Measurements from ENCODE around the gene KRTAP5-7. TPM values are rescaled to one million over a fixed set of nuclear protein-coding genes. Genes with fewer than 3 reads are reported as not detected.

KRTAP5-7 gene
- total RNA-seq, 1 donor from 2014 or later, result not detected

DNA sequence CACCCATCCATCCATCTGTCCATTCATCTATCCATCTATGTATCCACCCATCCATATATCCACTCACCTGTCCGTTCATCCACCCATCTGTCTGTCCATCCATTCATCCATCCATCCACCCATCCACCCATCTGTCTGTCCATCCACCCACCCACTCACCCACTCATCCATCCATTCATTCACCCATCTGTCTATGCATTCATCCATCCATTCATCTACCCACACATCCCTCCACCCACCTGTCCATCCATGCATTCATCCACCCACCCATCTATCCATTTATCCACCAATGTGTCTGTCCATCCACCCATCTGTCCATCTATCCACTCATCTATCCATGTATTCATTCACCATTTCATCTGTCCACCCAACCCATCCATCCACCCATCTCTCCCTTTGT is 40.7 kb upstream of the KRTAP5-7 start:
- Mint-ChIP-seq H3K27ac (ENCODE audit: unreplicated experiment) (peak overlapping the region; percentile 30), H3K9me3 (peaks cover 5% of the 10 kb centered on the region), H3K4me3 (no peak overlapping the region), H3K36me3 (ENCODE audit: low read depth) (peaks cover 37% of the 10 kb centered on the region), H3K4me1 (peaks cover 13% of the 10 kb centered on the region), H3K27me3 (ENCODE audit: low read depth) (no peaks in the 10 kb centered on the region)
- no peak for DNase-seq (ENCODE audit: low read depth, low spot score)
- TF ChIP-seq, protein P1, sequence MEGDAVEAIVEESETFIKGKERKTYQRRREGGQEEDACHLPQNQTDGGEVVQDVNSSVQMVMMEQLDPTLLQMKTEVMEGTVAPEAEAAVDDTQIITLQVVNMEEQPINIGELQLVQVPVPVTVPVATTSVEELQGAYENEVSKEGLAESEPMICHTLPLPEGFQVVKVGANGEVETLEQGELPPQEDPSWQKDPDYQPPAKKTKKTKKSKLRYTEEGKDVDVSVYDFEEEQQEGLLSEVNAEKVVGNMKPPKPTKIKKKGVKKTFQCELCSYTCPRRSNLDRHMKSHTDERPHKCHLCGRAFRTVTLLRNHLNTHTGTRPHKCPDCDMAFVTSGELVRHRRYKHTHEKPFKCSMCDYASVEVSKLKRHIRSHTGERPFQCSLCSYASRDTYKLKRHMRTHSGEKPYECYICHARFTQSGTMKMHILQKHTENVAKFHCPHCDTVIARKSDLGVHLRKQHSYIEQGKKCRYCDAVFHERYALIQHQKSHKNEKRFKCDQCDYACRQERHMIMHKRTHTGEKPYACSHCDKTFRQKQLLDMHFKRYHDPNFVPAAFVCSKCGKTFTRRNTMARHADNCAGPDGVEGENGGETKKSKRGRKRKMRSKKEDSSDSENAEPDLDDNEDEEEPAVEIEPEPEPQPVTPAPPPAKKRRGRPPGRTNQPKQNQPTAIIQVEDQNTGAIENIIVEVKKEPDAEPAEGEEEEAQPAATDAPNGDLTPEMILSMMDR (conservative IDR thresholded peaks at IDR 0.05), result no peak

DNA sequence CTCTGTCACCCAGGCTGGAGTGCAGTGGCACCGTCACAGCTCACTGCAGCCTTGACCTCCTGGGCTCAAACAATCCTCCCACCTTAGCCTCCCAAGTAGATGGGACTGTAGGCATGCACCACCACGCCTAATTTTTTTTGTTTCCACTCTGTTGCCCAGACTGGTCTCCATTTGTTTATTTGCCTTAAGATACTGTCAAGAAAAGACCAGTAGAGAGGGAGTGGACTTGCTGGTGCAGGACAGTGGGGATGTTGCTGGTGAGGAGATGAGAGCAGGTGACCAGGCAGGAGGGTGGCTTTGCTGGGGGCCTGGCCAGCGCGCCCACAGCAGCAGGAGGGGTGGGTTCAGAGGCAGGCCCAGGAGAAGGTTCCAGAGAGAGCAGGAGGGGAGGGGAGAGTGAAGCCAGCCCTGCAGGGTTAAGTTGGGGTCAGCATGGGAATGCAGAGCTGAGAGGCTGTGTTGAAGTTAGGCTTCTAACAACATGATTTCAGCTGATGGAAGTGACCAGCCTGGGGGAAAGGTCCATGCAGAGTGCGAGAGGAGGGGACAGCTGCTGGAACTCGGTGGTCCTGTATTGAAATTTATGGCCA is 38.3 kb upstream of the KRTAP5-7 start:
- DNase-seq (ENCODE audit: low read depth, low spot score), result no peak
- H3K36me3 Mint-ChIP-seq (ENCODE audit: low read depth), result peaks cover 27% of the 10 kb centered on the region
- H3K4me3 Mint-ChIP-seq, result no peak overlapping the region
- H3K27ac Mint-ChIP-seq (ENCODE audit: unreplicated experiment), result no peak overlapping the region
- TF ChIP-seq, protein P1 (conservative IDR thresholded peaks at IDR 0.05), result no peak
- H3K9me3 Mint-ChIP-seq, result peaks cover 5% of the 10 kb centered on the region
- peaks cover 13% of the 10 kb centered on the region for H3K4me1 Mint-ChIP-seq
- H3K27me3 Mint-ChIP-seq (ENCODE audit: low read depth), result no peaks in the 10 kb centered on the region

DNA sequence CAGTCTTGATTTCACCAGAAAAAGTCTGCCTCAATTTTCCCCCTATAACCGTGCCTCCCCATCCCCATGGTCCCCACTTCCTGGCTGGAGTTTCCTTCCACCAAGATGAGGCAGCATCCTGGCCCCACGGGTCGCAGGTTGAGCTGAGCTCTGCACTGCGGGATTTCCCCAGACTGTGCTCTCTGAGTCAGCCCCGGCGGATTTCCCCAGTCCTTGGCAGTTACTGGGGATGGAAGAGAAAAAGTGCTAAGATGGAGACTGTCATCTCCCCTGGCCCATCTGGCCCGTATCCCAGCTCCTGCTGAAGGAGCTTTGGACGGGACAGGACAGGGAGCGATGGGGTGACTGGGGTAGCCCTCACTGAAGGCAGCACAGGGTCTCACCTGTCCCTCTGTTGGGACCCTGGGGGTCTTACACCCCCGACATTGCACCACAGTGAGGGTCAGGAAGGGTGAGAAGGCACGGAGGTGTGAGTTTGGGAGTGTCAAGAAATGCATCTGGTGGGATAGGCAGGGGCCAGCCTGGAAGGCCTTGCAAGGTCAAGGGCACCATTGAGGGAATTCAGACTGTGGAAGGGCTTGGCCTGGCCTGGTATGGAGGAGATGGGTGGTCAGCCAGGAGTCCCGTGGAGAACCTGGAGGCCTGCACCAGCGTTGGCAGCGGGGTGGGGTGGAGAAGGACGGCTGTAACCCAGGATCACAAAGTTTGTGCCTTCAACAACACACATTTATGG is 37.6 kb upstream of the KRTAP5-7 start:
- Mint-ChIP-seq H3K27ac (ENCODE audit: unreplicated experiment) (peak overlapping the region; percentile 6), H3K4me3 (no peak overlapping the region), H3K36me3 (ENCODE audit: low read depth) (peaks cover 26% of the 10 kb centered on the region), H3K27me3 (ENCODE audit: low read depth) (no peaks in the 10 kb centered on the region), H3K4me1 (peaks cover 13% of the 10 kb centered on the region), H3K9me3 (peaks cover 5% of the 10 kb centered on the region)
- no peak for DNase-seq (ENCODE audit: low read depth, low spot score)
- TF ChIP-seq, protein P1 (conservative IDR thresholded peaks at IDR 0.05), result no peak

DNA sequence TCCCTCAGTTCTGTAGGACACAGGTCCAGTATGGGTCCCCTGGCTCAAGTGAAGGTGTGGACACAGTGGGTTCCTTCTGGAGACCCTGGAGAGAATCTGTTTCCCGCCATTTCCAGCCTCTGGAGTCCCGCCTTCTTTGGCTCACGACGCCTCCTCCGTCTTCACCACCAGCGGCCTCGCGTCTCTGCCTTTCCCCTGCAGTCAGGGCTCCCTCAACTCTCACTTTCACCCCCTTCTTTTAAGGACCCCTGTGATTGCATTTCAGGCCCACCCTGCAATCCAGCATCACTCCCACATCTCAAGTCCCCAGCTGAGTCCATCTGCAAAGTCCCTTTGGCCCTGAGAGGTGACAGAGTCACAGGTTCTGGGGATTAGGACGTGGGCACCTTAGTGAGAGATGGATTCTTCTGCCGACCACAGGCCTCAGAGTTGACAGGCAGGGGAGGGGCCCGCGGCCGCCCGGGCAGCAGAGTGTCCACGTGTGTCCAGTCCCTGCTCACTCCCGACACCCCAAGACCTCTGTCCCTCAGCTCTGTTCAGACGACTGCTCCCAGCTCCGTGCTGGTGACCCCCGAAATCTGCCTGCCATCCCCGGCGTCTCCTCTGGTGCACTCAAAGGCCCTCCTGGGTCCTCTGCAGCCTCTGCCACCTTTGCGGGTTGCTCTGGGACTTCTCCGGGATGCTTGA is 36.9 kb upstream of the KRTAP5-7 start:
- Mint-ChIP-seq H3K4me3 (no peak overlapping the region), H3K9me3 (peaks cover 5% of the 10 kb centered on the region), H3K4me1 (peaks cover 13% of the 10 kb centered on the region), H3K27ac (ENCODE audit: unreplicated experiment) (no peak overlapping the region), H3K36me3 (ENCODE audit: low read depth) (peaks cover 25% of the 10 kb centered on the region), H3K27me3 (ENCODE audit: low read depth) (no peaks in the 10 kb centered on the region)
- TF ChIP-seq, protein P1 (conservative IDR thresholded peaks at IDR 0.05), result no peak
- no peak for DNase-seq (ENCODE audit: low read depth, low spot score)

DNA sequence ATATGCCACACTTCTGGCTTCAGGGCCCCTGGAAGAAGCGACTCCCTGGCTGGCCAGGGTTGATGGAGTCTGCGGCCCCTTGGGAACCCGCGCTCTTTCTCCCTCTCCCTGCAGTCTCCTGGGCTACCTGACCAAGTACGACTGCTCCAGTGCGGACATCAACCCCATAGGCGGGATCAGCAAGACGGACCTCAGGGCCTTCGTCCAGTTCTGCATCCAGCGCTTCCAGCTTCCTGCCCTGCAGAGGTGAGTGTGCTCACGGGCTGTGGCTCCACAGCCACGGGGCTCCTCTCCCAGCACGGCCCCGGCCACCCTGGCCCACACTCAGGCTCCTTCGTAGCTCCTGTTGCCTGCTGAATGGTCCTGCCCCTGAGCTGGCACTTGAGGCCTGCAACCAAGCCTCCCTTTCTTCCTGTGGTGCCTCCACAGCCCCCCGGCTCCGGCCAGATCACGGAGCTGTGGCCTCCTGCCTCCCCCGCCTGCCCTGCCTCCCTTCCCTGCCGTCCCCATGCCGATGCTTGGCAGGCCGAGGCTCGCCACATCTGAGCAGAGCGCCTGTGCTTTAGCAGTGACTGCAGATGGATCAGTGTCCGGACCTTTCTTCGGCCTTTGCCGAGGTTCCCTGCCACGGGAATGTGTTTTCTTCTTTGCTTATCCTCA is 36.2 kb upstream of the KRTAP5-7 start:
- no peak for DNase-seq (ENCODE audit: low read depth, low spot score)
- H3K27ac Mint-ChIP-seq (ENCODE audit: unreplicated experiment), result peak overlapping the region; percentile 88
- H3K36me3 Mint-ChIP-seq (ENCODE audit: low read depth), result peaks cover 26% of the 10 kb centered on the region
- no peak overlapping the region for H3K4me3 Mint-ChIP-seq
- no peaks in the 10 kb centered on the region for H3K27me3 Mint-ChIP-seq (ENCODE audit: low read depth)
- TF ChIP-seq, protein P1 (conservative IDR thresholded peaks at IDR 0.05), result no peak
- peaks cover 5% of the 10 kb centered on the region for H3K9me3 Mint-ChIP-seq
- H3K4me1 Mint-ChIP-seq, result peaks cover 13% of the 10 kb centered on the region

Measured in neural crest cell (in vitro differentiated cells).